Transverse colon (tissue), 4 donors: ENCODE results near the gene TAX1BP1. TPM values are rescaled to one million over a fixed set of nuclear protein-coding genes. Genes with fewer than 3 reads are reported as not detected.

Source experiments
- DNase-seq: peaks from one replicate; pipeline ENCODE4 v3.0.0-alpha.2; 2019
- H3K27ac ChIP-seq, 4 donors: fragments of 200-600 bp; sonication (generic); 2 replicates each; pipeline ENCODE4 v1.5.1; 2016 to 2018; ENCODE audit warnings: inconsistent platforms in 4 of 4
- H3K27me3 ChIP-seq: fragments of 200-600 bp; sonication (generic); 2 replicates; pipeline ENCODE4 v1.5.1; 2017; ENCODE audit warnings: inconsistent platforms
- H3K36me3 ChIP-seq, 4 donors: fragments of 200-600 bp; sonication (generic); 2 replicates each; pipeline ENCODE4 v1.5.1; 2017 to 2019; ENCODE audit warnings: inconsistent platforms in 4 of 4
- H3K4me1 ChIP-seq, 4 donors: fragments of 200-600 bp; sonication (generic); 2 replicates each; pipeline ENCODE4 v1.5.1; 2017 to 2020; ENCODE audit warnings: inconsistent platforms in 4 of 4
- H3K4me3 ChIP-seq, 4 donors: fragments of 200-600 bp; sonication (generic); 1 replicate in 1 of 4; 2 replicates in 3 of 4; pipeline versions ENCODE4 v1.5.1 to v1.6.1; 2017 to 2019; ENCODE audit warnings: inconsistent platforms in 4 of 4
- H3K9me3 ChIP-seq, 2 donors: fragments of 200-600 bp; sonication (generic); 2 replicates each; pipeline ENCODE4 v1.5.1; 2017 to 2019; ENCODE audit warnings: inconsistent platforms in 2 of 2
- EP300 ChIP-seq: sonication (generic); formaldehyde crosslinking; IDR thresholded peaks from one replicate; pipeline ENCODE4 v1.6.1; 2017; ENCODE audit warnings: antibody characterized with exemption, low read depth
- POLR2A ChIP-seq: fragments of 450-650 bp; IDR thresholded peaks from one replicate; pipeline ENCODE4 v1.6.1; 2016; ENCODE audit warnings: antibody characterized with exemption, mild to moderate bottlenecking, moderate library complexity
- POLR2AphosphoS5 ChIP-seq, 3 donors: sonication (generic); formaldehyde crosslinking; IDR thresholded peaks; one replicate each; pipeline ENCODE4 v1.6.1; 2016; ENCODE audit warnings: antibody characterized with exemption in 3 of 3
- WGBS, 2 donors: methylation state at CpG; one replicate each; pipeline ENCODE4 v1.1.5; 2018; ENCODE audit warnings: low coverage in 1 of 2; 5-methylcytosine and 5-hydroxymethylcytosine counted together
- in situ Hi-C, 4 donors: fragments of 200-750 bp; cut with MboI; loops; one replicate each; pipeline versions ENCODE4 v1.15.0 to v1.15.1; 2017; ENCODE audit warnings: low sequenced_read_pairs in 3 of 4, low pct_ligation_motif_present in 1 of 4, low pct_unique_long_range_greater_than_20kb in 1 of 4
- intact Hi-C: fragments of 100-400 bp; cut with DNase I; formaldehyde crosslinking; loops from one replicate; pipeline ENCODE4 v1.15.1; 2023; ENCODE audit warnings: low total_unique reads
- total RNA-seq, 4 donors: library from RNA; depleted of rRNA; stranded (reverse); fragments of >200 nt; gene quantifications; one replicate each; pipeline ENCODE4 v1.1.0, GENCODE V29; 2016
- TF ChIP-seq, protein P1 (sequence below), 5 experiments: fragments of 200-600 bp in 3 of 5; fragments of 450-650 bp in 2 of 5; sonication (generic) in 3 of 5; IDR thresholded peaks; 1 replicate in 2 of 5; 2 replicates in 3 of 5; pipeline ENCODE4 v1.5.1; 2016 to 2017; ENCODE audit warnings: antibody characterized with exemption in 5 of 5, inconsistent platforms in 3 of 5, mild to moderate bottlenecking in 2 of 5, moderate library complexity in 1 of 5

The TAX1BP1 gene
- total RNA-seq, 4 donors from 2014 or later, result 67.9 to 133 (median 123) TPM

DNA sequence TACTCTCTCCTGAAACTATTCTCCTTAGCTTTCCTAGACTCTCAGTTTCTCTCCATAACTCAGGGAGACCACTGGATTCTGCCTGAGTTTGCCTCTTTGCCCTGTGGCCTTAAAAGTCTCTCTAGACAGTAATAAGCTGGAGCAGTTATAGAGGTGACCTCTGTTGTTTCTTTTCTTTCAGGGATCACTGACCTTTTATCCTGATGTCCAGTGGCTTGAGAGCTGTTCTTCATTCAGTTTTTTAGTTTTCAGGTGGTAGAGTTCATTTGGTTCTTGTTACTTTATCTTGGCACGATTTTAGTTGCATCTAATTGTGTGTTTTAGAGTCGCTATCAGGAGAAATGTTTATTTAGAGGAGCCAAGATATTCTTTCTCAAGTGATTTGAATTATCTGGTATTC, 37.7 kb downstream of the TAX1BP1 start:
- no peak for TF ChIP-seq EP300
- TF ChIP-seq, protein P1, sequence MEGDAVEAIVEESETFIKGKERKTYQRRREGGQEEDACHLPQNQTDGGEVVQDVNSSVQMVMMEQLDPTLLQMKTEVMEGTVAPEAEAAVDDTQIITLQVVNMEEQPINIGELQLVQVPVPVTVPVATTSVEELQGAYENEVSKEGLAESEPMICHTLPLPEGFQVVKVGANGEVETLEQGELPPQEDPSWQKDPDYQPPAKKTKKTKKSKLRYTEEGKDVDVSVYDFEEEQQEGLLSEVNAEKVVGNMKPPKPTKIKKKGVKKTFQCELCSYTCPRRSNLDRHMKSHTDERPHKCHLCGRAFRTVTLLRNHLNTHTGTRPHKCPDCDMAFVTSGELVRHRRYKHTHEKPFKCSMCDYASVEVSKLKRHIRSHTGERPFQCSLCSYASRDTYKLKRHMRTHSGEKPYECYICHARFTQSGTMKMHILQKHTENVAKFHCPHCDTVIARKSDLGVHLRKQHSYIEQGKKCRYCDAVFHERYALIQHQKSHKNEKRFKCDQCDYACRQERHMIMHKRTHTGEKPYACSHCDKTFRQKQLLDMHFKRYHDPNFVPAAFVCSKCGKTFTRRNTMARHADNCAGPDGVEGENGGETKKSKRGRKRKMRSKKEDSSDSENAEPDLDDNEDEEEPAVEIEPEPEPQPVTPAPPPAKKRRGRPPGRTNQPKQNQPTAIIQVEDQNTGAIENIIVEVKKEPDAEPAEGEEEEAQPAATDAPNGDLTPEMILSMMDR (IDR thresholded peaks at IDR 0.05), result no peak
- no peak for TF ChIP-seq POLR2A
- TF ChIP-seq POLR2AphosphoS5 (IDR thresholded peaks at IDR 0.05), result no peak
- no peaks in the 10 kb centered on the region for H3K36me3 ChIP-seq
- 70 to 77% methylated on average over 2 of the region's 2 CpGs for WGBS, 2 donors
- intact Hi-C loops (no loop called here), in situ Hi-C loops (loop anchor here in 1 of 4 donors (25.0 kb wide), 1 partner anchor 565 kb away; the partner anchor contains the start of gene HOXA13)
- H3K9me3 ChIP-seq, result no peaks in the 10 kb centered on the region
- H3K4me1 ChIP-seq, result no peaks in the 10 kb centered on the region
- no peaks in the 10 kb centered on the region for H3K27me3 ChIP-seq
- no peak overlapping the region for H3K4me3 ChIP-seq
- no peak overlapping the region for H3K27ac ChIP-seq
- DNase-seq, result no peak

DNA sequence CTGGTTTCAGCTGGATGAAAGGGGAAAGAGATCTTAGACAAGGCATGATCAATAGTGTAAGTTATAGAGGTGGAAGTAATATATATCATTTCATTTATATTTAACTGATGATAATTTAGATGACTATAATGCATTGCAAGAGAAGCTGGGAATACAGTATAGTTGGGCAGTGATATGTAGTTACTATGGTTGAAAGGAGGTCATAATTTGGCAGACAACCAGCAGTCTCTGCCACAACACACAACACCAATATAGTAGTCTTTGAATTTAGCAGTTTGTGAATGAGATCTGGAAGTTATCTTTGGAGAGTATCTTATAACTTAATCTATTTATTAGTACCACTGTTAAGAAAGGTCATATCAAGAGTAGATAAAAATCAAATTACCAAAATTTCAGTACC, 39.9 kb downstream of the TAX1BP1 start:
- in situ Hi-C loops, result loop anchor here in 1 of 4 donors (25.0 kb wide), 1 partner anchor 568 kb away; the partner anchor contains the start of gene HOXA13
- DNase-seq, result no peak
- Histone ChIP-seq H3K36me3 (no peaks in the 10 kb centered on the region), H3K9me3 (no peaks in the 10 kb centered on the region), H3K4me1 (peaks cover 0 to 11% (median 7%) of the 10 kb centered on the region in 4 donors), H3K27me3 (no peaks in the 10 kb centered on the region), H3K27ac (no peak overlapping the region), H3K4me3 (no peak overlapping the region)
- TF ChIP-seq POLR2AphosphoS5 (IDR thresholded peaks at IDR 0.05), result no peak
- TF ChIP-seq EP300, result no peak
- TF ChIP-seq POLR2A, result no peak
- TF ChIP-seq, protein P1 (IDR thresholded peaks at IDR 0.05), result no peak
- intact Hi-C loops, result no loop called here

DNA sequence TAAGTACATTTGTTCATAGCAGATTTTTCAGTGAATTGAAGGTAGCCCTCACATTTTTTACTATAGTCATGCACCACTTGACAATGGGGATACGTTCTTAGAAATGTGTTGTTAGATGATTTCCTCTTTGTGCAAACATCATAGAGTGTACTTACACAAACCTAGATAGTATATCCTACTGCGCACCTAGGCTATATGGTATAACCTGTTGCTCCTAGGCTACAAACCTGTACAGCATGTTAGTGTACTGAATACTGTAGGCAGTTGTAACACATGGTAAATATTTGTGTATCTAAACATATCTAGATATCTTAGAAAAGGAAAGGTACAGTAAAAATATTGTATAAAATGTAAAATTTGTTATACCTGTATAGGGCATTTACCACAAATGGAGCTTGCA, 41.2 kb downstream of the TAX1BP1 start:
- Histone ChIP-seq H3K9me3 (no peaks in the 10 kb centered on the region), H3K36me3 (peaks cover 0 to 9% (median 0%) of the 10 kb centered on the region in 4 donors), H3K4me3 (no peak overlapping the region), H3K27ac (no peak overlapping the region), H3K4me1 (peaks cover 0 to 11% (median 7%) of the 10 kb centered on the region in 4 donors), H3K27me3 (no peaks in the 10 kb centered on the region)
- in situ Hi-C loops (loop anchor here in 1 of 4 donors (25.0 kb wide), 1 partner anchor 569 kb away; the partner anchor contains the start of gene HOXA13), intact Hi-C loops (no loop called here)
- TF ChIP-seq POLR2AphosphoS5 (IDR thresholded peaks at IDR 0.05) (no peak), EP300 (no peak), POLR2A (no peak)
- TF ChIP-seq, protein P1 (IDR thresholded peaks at IDR 0.05), result no peak
- no peak for DNase-seq
- 88% methylated on average over 2 of the region's 2 CpGs for WGBS, 2 donors

DNA sequence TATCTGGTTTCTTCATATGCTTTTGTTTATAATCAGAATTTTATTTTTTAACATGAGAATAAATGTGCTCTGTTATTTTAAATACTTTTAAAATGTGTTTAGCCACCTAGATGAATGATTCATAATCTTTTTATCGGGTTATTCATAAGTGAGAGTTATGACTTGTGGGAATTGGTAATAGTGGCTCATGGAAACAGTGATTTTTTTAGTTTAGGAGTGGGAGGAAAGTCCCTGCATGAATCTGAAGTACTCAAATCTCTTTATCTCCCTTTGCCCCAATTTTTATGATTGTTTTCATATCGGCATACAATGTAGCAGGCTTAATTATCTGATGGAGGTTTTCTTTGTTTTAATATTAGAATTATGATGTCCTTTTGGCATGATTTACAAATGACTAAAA, 42.9 kb downstream of the TAX1BP1 start:
- TF ChIP-seq POLR2AphosphoS5 (IDR thresholded peaks at IDR 0.05) (no peak), POLR2A (no peak), EP300 (no peak)
- TF ChIP-seq, protein P1 (IDR thresholded peaks at IDR 0.05), result no peak
- no peak for DNase-seq
- H3K36me3 ChIP-seq, result peaks cover 0 to 20% (median 5%) of the 10 kb centered on the region in 4 donors
- no peak overlapping the region for H3K4me3 ChIP-seq
- H3K4me1 ChIP-seq, result peaks cover 0 to 11% (median 7%) of the 10 kb centered on the region in 4 donors
- H3K9me3 ChIP-seq, result no peaks in the 10 kb centered on the region
- intact Hi-C loops, result no loop called here
- H3K27me3 ChIP-seq, result no peaks in the 10 kb centered on the region
- in situ Hi-C loops, result loop anchor here in 1 of 4 donors (25.0 kb wide), 1 partner anchor 571 kb away; the partner anchor contains the start of gene HOXA13
- WGBS, 2 donors, result 63 to 65% methylated on average over 2 of the region's 2 CpGs
- no peak overlapping the region for H3K27ac ChIP-seq
